Activated T-cell treated with anti-CD3 and anti-CD28 coated beads, Interleukin-2, amount 50 U/mL, for 48 hours (primary cell): ENCODE data around the gene MAGIX.

Experiments
- DNase-seq, 2 experiments: peaks; one replicate each; pipeline ENCODE4 v3.0.0-alpha.2; 2020

The MAGIX gene

DNA sequence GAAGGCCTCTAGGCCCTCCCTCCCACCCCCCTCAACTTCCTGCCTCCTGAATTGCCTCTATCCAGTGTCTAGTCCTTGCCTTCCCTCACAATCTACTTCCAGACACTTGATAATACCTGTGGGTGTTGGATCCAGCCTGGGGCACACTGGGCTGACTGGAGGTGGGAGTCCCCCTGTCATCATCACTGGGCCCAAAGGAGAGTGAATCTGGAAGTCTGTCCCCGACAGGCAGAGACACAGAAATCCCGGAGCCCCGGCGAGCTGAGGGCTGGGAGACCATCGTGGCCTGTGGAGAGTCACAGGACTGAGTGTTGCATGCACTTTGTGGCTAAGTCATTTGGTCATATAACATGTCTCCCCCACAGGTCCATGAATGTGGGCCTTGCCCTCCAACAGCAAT lies 45.8 kb downstream of the MAGIX start:
- no peak for DNase-seq

DNA sequence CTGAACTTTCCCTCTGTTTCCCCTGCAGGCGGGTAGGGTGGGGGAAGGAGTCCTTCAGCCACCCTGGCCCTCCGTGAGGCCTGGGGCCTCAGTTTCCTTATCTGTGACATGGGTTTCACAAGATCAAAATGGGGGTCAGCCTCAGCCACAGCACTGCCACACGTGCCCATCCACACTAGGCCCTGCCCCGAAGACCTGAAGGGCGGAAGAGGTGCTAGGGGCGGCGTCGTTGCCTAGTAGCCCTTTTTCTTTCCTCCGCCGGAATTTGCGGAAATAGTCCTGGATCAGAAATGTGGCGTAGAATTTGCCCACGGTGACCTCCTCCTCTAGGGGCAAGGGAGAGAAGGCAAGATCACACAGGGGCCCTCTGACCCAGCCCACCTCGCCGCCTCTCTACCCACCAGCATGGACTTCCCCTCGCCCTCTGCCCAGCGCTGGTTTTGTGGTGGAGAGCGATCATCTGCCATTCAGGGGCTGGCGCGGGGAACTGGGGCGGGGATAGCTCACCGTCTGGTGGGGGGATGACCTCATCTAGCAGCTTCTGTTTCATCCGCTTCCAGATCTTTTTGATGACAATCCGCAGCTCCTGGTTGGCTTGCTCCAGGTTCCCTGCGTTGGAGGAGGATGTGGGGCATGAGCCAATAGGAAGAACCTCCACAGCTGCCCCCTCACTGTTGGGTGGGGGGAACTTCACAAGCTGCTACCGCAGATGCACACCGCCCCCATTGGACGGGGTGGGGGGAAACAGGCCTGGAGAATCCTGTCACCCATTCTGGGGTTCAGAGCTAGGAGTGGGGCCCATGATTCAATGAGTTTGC lies 47.1 kb downstream of the MAGIX start:
- DNase-seq = peak in 1 of 2 experiments; percentile 30

DNA sequence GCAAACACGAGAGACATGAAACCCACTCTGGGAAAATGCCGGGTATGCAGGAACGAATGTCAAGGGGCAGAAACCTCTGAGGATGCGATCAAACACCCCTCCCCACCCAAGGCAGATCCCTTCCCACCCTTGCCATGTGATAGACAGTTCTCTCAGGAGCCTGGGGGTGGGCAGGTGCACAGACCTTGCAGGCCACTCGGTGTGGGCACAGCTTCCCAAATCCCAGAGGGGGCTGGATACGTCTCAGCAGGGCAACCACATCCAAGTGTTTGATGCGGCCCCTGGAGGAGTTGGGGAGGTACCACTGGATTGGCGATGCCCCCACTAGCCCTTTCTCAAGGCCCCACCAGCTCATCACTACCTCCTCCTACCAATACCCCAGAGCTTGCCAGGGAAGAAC lies 47.8 kb downstream of the MAGIX start:
- no peak for DNase-seq

DNA sequence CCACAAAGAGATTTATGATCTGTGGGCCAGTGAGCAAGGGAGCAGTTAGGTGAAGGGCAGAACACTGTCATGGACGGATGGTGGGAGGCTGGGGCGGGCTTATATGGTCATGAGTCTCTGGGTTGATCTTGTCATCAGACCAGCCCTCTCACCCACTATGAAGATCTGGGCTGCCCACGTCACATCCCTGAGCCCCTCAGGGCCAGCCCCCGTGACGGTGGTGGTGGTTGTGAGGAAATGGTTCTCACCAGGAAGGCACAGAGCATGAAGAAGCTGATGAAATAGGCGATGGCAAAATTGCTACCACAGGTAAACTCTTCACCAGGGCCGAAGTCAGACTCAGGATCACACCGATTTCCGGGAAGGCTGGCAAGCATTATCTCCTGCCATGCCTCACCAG lies 48.5 kb downstream of the MAGIX start:
- no peak for DNase-seq

DNA sequence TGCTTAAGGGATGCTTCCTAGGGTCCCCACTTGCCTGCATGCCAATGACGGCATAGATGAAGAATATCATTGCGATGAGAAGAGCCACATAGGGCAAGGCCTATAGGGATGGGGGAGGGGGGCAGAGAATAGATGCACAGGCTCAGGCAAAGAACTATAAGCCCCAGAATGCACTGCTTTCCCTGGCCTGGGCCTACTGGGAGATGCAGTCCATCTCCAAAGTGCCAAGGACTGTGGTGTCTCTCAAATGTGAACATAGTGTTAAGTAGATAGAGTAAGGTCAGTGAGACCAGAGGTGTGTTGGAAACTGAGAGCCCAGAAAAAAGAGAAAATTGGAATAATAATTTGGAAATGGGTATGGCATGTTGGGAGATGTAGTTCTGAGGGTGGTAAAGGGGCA lies 49.7 kb downstream of the MAGIX start:
- DNase-seq = no peak

DNA sequence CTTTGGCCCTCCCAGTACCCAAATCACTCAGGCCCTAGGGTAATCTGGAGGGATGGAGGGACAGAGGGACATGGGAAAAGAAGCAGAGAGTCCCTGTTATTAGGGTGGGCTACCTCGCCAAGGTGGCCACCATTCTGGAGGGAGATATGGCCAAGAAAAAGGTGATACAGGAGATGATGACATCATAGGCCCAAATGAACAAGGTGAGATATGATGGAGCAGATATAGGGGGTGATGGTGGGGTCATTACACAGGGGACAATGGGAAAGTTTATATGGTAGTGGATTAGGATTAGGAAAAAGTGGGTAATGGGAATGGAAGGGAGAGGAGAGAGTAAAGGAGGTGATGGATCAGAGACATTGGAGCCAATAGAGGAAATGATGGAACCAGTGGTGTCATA lies 50.3 kb downstream of the MAGIX start:
- DNase-seq = no peak

DNA sequence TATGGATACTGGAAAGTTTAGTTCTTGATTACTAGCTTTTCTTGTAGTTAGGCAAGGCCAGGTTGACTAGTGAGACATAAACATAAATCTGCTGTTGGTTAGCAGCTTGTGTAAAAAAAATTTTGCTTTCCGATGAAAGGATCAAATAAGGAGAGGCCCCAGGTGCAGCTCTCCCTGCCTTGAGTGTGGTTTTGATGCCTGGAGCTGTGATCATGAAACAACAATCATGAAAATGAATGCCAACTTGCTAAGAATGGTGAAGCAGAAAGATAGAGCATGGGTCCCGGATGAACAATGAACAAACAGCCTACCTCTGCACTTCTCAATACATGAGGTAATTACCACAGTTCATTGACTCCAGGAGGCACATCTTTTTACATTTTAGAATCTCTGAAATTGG lies 51.9 kb downstream of the MAGIX start:
- DNase-seq = no peak

DNA sequence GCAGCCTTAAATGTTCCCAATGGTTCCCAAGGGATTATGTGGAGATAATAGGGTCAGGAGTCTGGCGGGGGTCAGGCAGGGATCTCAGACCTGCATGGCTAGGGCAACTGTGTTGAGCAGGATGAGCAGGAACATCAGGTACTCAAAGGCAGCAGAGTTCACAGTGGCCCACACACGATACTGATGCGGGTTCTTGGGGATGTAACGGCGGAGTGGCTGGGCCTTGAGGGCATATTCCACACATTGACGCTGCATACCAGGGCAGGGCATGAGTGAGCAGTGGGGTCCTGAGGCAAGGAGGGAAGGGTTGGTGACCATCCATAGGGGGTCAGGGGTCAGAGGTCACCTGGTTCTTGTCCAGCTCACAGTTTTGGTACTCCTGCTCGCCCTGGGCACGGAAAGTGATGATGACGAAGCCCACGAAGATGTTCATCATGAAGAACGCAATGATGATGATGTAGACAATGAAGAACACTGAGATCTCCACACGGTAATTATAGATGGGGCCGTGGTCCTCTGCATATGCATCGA lies 52.5 kb downstream of the MAGIX start:
- DNase-seq = no peak
